COLO829 (cell line): ENCODE data around the gene TMEM253.
A peak's percentile ranks its signal among the peaks of the same experiment; 100 is the strongest.

Experiments used
- DNase-seq: peaks from one replicate; pipeline ENCODE4 v3.0.0; 2012; ENCODE audit warnings: low spot score

TMEM253 gene

GRCh38 chr14:21090194-21090939 lies 10.5 kb upstream of the TMEM253 start:
- no peak for DNase-seq

GRCh38 chr14:21090940-21091663 lies 9.8 kb upstream of the TMEM253 start:
- no peak for DNase-seq

GRCh38 chr14:21091821-21092272 lies 9.0 kb upstream of the TMEM253 start:
- DNase-seq, result no peak

GRCh38 chr14:21092273-21093011 lies 8.4 kb upstream of the TMEM253 start:
- peak; percentile 73 for DNase-seq

GRCh38 chr14:21093018-21093417 lies 7.8 kb upstream of the TMEM253 start:
- DNase-seq, result no peak

GRCh38 chr14:21093769-21094681 lies 6.8 kb upstream of the TMEM253 start:
- DNase-seq, result peak; percentile 79

GRCh38 chr14:21095430-21096205 lies 5.2 kb upstream of the TMEM253 start:
- DNase-seq, result no peak

GRCh38 chr14:21096438-21096837 lies 4.4 kb upstream of the TMEM253 start:
- no peak for DNase-seq

- DNase-seq, result no peak
Observed at GRCh38 chr14:21096978-21097635, 3.8 kb upstream of the TMEM253 start.

GRCh38 chr14:21097636-21098075 lies 3.2 kb upstream of the TMEM253 start:
- no peak for DNase-seq

- DNase-seq, result peak; percentile 21
Observed at GRCh38 chr14:21098076-21098891, 2.6 kb upstream of the TMEM253 start, which contains the start of gene ZNF219. Gene ZNF219 (minus strand): TSS chr14:21098655. CDS start chr14:21093591, 5,064 bp downstream.

GRCh38 chr14:21098892-21099595 lies 1.8 kb upstream of the TMEM253 start:
- no peak for DNase-seq

GRCh38 chr14:21099596-21099985 lies 1.3 kb upstream of the TMEM253 start:
- no peak for DNase-seq

- no peak for DNase-seq
Observed at GRCh38 chr14:21101802-21102413, 1.0 kb downstream of the TMEM253 start.

GRCh38 chr14:21102521-21103410 lies 1.9 kb downstream of the TMEM253 start:
- no peak for DNase-seq

GRCh38 chr14:21103411-21103709 lies 2.5 kb downstream of the TMEM253 start:
- no peak for DNase-seq

- peak; percentile 98 for DNase-seq
Observed at GRCh38 chr14:21103710-21104447, 3.0 kb downstream of the TMEM253 start.
